Inflammatory macrophage (primary cell): ENCODE data around the gene EFHC1.
"Not testable (repeated sequence)": the region's sequence is repeated elsewhere in the genome, so short reads cannot be mapped to it uniquely, and the experiment has no call there.

Source experiments
- DNase-seq, 2 donors: peaks; one replicate each; pipeline ENCODE4 v3.0.0-alpha.2; 2020 to 2022

Gene EFHC1

DNA sequence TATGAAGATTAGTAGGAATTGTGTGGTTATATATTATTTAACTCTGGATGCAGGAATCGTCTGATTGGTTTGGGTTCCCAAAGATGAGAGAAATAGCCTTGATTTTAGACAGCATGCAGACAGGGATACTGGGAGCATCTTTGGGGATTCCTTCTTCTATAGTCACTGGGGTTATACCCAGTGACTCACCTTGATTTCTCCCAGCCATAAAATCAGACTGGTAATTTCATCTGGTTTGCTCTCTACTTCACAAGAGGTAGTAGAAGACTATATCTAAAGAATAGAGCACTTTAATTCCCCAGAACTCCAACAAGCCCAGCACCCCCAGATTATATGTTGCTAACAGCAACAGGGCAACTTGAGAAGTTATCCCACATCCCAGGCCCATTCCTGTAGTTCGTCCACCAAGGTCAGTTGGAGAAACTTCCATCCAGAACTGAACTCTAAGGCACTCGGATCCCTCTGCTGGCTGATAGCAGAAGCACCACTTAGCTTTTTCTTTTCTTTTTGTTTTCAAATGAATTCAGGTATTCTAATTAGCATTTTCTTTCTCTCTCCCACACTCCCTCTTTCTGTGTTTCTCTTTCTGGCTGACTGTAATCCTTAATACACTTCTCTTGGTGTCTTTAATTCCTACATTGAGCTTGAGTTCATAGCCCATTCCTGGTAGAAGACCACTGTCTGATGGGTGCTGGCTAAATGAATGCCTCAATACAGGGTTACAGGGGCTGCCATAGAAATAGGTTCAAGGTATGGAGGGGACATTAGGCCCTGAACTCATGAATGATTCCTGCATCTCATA is 20.4 kb upstream of the EFHC1 start:
- peak; percentile 53 to 57 for DNase-seq

DNA sequence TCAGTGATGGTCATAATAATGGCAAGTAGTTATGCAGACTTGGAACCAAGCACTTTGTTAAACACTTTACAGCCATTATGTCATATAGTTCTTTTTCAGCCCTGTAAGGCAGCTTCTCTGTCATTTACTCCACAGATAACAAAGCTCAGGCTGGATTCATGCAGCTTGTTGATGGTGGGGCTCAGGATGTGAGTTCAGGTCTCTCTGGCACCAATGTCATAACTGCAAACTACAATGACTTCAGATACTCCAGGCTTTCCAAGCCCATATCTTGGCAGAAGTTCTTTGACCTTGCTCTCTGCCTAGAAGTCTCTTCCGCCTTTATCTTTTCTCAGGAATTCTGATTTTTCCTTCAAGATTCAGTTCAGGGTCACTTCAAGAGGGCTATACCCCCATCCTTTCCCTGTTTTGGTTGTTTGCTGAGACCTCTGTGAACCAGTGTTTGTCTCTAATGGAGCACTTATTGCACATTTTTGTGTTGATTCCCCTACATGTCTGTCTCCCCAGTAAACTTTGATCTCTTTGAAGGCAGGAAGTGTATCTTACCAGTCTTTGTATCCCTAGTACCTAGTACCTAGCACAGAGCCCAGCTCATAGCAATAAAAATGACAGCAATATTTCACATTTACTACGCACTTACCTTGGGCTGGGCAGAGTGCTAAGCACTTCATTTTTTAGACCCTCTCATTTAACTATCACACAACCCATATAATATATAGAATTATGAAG is 19.7 kb upstream of the EFHC1 start:
- no peak for DNase-seq

DNA sequence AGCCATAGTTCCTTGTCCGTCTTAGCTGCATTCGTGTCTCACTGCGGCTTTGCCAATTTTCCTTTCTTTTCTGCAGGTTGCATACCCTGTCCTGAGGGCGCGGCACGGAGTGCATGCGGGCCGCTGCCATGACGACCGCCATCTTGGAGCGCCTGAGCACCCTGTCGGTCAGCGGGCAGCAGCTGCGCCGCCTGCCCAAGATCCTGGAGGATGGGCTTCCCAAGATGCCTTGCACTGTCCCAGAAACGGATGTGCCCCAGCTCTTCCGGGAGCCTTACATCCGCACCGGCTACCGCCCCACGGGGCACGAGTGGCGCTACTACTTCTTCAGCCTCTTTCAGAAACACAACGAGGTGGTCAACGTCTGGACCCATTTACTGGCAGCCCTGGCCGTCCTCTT is 17.1 kb upstream of the EFHC1 start:
- no peak for DNase-seq

DNA sequence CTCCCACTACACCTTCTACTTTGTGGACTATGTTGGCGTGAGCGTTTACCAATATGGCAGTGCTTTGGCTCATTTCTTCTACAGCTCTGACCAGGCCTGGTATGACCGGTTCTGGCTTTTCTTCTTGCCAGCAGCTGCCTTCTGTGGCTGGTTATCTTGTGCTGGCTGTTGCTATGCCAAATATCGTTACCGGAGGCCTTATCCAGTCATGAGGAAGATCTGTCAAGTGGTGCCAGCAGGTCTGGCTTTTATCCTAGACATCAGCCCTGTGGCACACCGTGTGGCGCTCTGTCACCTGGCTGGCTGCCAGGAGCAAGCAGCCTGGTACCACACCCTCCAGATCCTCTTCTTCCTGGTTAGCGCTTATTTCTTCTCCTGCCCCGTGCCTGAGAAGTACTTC is 16.5 kb upstream of the EFHC1 start:
- DNase-seq: no peak

DNA sequence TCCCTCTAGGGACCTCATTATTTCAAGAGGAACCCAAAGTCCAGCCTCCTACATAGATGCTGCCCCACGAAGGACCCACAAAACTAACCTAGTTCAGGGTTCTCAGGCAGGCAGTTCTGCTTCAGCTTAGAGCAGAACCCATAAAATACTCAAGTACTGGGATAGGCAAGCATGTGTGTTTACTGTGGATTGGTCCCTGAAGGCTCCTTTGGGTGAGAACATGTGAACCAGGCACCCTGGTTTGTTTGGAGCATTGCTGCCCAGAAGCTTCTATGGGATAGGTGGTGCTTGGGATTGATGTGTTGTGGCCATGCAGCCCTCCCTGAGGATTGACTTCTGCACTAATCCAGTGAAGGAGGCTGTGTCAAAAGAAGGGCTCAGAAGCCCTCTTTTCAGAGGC is 14.9 kb upstream of the EFHC1 start:
- no peak for DNase-seq

DNA sequence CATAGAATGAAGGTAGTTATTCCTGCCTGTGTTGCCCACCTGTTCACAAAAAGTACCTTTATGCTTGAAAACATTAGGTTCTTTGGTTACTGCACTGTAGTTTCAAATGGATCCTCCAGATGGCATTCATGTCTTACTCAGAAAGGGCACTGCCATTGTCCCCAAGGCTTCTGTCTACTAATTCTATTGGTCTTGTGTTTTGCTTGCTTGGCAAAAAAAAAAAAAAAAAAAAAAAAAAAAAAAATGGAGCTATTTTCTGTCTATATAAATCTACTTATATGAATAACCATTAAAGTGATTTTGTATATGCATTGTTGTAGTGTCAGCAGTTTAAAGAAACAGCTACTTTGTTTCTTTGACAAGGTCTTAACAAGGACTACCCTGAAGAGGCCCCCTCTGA is 12.7 kb upstream of the EFHC1 start:
- DNase-seq: peak; percentile 24 to 57

DNA sequence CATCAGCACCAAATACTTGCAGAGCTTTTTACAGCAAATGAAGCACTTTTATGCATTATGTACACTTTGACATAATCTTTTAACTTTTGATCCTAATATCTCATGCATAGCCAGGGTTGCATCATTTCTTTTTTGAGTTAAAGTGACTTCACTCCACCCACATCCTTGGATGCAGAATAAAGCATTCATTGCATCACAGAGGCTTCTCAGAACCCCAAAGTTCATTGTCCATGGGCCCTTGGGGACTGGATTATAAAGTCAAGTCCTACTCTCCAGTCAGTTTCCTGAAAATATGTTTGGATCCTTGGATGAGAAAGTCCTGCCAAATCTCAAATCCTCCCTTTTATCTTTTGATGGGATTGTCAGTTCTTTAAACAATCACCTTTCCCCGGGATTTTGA is 10.6 kb upstream of the EFHC1 start:
- DNase-seq: peak; percentile 52 to 58

DNA sequence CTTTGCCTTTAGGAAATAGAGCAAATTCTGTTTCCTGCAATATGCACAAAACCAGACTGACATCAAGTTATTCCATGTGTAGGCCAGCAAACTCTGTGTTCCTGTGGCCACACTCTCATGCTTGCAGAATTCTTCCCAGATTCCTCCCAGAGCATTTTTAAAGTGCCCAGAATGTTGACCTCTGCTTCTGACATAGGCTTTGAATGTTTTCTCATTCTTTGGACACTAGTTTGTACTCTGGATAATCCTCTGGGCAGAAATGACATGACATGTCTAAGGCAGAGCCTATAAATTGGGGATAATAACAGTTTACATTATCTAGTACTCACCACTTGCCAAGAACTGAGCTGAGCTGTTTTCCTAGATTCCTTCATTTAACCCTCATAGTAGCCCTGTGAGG is 9.2 kb upstream of the EFHC1 start:
- no peak for DNase-seq

DNA sequence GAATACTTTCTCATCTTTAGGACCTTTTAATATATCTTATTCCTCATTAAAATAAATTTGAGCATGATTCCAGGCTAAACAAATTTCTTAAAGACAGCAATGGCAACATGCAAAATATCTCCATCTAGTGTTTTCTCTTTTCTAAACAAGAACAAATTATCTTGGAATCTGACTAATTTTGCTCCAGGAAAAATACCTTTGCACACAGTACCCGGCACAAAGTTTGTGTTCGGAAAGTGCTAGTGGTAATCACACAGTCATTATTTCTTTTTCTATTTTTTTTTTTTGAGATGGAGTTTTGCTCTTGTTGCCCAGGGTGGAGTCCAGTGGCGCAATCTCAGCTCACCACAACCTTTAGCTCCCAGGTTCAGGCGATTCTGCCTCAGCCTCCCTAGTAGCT is 8.2 kb upstream of the EFHC1 start:
- no peak for DNase-seq

DNA sequence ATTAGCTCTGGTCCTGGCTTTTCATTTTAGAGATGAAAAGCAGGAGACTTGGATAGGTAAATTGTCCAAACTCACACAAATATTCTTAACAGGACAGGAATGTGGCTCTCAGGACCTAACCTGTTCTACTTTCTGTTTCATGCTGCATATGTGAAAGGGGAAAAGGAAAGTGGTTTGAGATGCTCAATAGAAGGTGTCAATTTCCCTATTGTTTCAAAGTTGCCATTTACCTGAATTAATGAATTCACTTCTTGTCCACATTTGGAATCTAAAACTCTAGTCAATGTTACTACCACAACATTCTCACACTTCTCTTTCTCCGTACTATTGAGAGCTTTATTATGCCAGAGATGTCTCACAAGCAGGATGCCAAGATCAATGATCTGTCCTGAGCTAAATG is 4.8 kb upstream of the EFHC1 start:
- no peak for DNase-seq

DNA sequence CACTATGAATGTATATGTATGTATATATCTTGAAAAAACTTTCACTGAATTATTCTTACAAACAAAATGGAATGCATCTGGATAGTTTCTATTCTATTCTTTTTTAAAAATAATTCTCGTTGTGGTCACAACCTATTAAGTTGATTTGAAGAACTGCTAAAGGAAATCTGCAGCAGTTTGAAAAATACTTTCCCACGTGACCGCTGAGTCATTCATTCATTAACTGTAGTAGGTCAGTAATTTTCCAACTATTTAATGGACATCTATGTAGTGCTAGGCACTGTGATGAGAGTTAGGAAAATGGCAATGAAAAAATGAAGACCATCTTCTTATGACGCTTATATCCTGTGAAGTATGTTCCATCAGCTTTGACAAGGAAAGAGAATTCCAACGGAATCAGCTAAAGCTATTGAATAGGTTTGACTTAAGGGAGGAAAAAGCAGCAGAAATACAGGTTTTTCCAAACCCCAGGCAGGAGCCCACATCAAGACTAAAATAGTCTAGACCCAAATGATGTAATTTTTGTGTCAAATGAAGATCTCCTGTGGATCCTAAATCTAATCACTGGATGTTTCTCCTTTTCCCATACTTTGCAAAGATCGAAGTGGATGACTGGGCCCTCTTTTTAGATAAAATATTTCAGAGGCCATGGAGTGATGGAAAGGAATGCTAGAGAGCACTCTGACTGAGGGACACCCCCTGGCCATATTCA is 4.1 kb upstream of the EFHC1 start:
- DNase-seq: peak; percentile 10 to 30

DNA sequence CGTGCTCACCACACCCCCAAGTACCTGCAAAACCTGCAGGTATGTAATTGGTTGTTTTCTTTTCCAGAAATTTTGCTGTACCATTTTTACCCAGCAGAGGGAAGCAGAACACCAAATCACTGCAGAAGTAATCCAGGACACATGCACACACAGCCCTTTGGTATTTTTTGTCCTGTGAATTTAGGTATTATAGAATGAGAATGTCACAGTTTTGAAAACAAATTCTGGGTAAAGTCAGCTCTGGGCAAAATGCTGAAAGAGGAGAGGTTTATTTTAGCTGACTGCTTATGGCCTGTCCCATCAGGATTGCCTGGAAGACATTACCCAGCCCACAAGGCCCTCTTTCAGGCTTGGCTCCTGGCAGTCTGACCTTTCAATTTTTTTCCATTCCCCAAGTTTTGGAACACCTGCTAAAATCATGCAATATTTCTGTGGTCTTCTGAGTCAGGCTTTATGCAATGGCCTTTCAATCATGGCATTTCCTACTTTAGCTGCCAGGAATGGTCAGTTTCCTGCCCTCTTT is 3.5 kb upstream of the EFHC1 start:
- DNase-seq: peak; percentile 58 to 59

DNA sequence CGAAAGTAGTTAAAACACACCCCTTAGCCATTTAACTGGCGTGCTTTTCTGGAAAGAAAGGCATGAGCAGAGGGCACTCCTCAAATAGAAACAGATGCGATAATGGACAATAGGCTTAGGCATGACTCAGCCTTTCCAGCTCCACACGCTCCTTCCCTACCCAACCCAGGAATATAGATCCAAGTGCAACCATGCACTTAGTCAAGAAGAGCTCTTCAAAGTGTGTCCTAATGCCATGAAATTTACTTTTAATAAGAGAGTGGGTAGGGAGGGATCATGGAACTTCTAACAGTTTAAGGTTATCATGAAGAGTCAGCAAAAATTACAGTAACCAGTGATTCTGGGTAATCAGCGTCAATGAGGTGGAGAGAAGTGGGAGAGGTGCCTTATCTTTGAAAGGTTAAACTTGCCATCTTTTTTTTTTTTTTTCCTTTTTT is 2.4 kb upstream of the EFHC1 start:
- no peak for DNase-seq

DNA sequence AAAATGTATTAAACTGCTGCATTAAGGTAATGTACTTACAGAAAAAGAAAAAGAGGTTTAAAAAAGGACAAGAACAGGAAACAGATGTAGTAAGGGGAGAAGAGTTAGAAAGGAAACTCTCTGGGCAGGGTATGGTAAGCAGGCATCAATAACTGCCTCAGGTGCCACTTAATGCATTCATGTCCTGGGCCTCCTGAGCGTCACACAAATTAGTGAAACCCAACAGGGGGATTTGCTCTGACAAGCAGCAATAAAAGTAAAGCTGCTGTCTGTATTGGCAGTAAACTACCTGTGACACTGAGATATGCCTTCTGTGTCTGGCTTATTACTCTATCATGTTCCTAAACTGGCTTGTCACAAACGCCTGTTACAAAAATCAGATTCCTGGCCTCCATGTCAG is 1.5 kb upstream of the EFHC1 start:
- no peak for DNase-seq

DNA sequence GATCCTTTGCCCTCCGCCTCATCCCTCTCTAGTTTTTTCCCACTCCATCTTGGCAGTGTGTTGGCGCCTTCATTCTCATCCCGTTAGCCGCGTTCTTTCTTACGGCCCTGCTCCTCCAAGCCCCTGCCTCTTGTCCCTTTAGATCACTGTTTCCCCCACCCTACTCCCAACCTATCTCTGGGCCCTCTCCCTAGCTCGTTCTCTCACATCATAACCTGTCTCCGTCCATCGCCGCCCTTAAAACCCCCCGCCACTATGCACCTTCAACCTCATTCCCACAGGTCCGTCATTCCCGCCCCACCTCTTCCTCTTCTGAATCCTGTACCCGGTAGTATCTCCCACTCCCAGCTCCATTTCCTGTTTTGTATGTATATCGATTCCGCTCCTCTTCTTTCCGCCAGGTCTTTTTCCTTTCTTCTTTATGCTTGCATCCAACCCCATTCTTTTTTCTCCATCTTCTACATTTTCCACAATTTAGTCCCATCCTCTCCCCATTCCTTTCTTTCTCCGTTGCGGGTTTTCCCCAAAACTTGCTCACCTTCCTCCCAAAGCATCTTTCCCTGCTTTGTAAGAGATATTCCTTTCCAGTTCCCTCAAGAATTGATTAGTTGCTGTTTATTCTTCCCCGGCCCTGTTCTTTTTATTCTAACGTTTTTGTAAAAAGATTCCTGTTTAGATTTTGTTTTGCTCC is 671 bp downstream of the EFHC1 start:
- peak; percentile 6 for DNase-seq

DNA sequence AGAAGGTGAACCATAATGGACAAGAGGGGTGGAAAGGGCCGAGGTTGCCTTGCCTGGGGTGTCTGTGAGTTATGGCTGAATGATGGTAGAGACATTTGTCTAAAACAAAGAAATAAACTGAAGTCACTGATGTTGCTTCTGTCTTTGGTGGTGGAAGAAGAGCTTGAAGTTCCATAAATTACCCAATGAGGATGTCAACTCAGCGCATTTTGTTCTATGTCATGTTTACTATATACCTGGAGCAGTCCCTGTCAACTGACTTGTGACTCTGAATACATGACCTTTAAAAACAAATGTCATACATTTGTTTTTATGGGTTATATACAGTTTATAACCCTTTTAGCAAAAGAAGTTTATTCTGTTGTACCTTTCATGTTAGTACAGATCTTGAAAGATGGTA is 2.0 kb downstream of the EFHC1 start:
- DNase-seq: no peak

DNA sequence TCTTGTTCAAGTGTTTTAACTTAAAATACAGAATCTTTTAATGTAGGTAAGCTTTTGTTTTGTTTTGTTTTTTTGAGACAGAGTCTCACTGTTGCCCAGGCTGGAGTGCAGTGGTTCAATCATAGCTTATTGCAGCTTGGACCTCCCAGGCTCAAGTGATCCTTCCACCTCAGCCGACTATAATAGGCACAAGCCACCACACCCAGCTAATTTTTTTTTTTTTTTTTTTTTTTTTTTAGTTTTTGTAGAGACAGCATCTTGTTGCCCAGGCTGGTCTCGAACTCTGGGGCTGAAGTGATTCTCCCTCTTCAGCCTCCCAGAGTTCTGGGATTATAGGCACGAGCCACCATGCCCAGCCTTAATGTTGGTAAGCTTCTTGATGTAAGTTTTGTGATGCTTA is 3.3 kb downstream of the EFHC1 start:
- DNase-seq: no peak

DNA sequence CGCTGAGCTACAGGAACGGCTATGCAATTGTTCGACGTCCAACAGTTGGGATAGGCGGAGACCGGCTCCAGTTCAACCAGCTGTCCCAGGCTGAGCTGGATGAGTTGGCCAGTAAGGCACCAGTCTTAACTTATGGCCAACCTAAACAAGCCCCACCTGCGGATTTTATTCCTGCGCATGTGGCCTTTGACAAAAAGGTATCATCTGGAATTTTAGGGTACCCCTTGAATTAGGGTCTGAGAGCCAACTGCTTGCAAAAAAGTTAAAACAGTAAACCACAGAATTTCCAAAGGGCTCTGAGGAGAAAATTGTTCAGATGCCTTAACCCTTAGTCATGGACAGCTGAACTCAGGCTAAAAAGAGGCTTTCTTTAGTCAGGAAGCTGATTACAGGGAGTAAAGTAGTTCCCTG is 3.8 kb downstream of the EFHC1 start:
- no peak for DNase-seq

DNA sequence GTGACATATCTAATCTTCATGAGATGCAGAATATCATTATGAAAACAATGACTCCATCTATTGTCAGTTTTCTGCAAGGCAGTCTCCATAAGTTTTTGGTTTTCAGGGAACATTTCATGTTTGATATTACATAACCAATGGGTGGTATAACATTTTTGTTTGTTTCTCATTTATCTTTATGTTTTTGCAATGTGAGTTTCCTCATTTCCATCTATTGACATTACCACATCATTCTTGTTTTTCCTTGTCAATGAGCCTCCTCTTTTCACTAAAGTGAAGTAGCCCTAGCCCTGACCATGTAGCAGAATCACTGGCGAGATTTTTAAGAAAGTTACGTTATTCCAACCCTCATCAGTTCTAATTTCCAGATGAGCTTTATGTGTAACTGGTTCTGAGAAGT is 4.4 kb downstream of the EFHC1 start:
- peak in 1 of 2 donors; percentile 5 for DNase-seq

DNA sequence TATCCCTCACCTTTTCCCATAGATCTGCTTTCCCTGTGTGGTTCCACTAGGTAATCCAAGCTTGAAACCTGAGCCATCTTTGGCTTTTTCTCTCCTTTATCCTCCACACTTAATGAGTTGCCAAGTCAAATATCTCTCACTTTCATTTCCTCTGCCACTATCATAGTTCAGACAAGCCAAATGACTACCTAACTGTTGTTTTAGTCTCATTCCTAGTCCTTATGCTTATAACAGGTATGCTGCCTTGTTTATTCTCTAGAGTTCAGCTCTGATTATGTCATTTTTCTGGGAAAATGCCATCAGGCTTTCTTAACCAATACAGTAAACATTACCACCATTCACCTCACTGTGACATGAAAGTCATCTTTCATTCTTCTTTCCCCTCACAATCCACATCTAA is 6.5 kb downstream of the EFHC1 start:
- no peak for DNase-seq

DNA sequence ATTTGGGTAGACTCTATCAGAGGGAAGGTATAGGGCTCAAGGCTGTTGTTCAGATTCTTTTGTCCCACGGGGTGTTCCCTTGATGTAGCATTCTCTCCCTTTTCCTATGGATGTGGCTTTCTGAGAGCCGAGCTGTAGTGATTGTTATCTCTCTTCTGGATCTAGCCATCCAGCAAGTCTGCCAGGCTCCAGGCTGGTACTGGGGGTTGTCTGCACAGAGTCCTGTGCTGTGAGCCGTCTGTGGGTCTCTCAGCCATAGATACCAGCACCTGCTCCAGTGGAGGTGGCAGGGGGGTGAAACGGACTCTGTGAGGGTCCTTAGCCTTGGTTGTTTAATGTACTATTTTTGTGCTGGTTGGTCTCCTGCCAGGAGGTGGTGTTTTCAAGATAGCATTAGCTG is 13.2 kb downstream of the EFHC1 start:
- DNase-seq: not testable (repeated sequence)

DNA sequence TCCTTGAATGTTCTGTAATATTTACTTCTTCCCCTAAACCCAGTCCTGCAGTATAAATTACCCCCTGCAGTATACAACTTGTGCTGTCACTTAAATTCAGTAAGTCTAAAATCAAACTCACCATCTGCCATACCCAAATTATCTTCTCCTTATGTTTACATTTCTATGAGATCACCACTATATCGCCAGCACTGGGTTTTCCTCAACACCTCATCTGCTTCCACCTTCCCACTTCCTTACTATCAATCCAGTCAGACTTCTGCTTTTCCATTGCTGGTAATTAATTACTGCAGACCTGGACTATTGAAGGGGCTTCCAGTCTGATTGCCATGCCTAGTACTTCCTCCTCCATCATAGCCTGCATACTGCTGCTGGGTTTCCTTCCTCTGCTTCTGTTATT is 15.2 kb downstream of the EFHC1 start:
- DNase-seq: no peak

DNA sequence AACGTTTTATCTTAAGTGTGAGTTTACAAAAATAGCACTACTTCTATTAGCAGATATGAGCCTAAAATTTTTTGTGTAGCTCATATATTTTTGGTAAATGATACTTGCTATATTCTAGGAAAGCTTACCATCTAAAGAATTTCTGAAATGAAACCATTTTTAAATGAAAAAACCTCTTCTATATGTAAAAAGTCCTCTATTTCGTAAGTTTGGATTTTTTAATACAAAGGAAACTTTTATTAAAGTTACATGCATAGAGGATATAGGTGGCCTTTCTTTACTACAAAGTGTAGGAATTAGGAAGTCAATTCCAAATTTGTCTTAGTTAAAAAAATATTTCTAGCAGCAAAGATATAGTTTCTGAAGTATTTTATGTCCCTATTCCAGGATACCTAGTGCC is 18.8 kb downstream of the EFHC1 start:
- no peak for DNase-seq
